Raji (cell line): ENCODE data around the gene VKORC1.

Experiments
- POLR2A ChIP-seq: IDR thresholded peaks from 2 replicates; pipeline ENCODE4 v1.6.1; 2011; ENCODE audit warnings: low read depth, low read length, control low read depth; ENCODE audit not compliant: insufficient read depth

The VKORC1 gene

GRCh38 chr16:31071861-31072260, 22.7 kb downstream of the VKORC1 start:
- no peak for TF ChIP-seq POLR2A

- TF ChIP-seq POLR2A, result no peak
Observed at GRCh38 chr16:31067342-31067741, 27.3 kb downstream of the VKORC1 start.

DNA sequence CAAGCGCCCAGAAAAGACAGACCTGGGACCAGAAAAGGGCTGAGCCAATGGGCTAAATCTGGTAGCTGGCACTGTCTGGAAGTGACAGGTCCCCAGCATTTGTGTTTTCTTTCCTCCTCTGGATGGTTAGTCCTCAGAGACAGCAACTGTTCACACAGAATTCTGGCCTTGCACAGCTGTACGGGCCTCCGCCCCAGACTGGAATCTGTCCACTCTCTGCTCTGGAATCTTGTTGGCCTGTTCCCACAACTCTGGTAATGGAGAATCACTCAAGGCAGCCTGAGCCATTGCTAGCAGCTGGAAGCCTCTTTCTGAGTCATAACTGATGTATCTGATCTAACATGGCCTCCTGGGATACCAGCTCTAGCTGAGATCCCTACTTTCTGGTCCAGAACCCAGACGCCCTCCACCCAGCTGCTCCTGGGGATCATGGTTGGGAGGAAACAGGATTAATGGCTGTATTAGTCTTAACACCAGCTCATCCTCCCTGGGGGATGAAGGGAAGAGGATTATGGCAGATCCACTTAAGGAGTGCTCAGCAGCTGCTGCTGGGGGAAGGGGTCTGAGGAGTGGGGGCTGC, 29.6 kb downstream of the VKORC1 start:
- TF ChIP-seq POLR2A, result no peak

GRCh38 chr16:31063843-31064611, 30.6 kb downstream of the VKORC1 start:
- TF ChIP-seq POLR2A, result no peak

- TF ChIP-seq POLR2A, result no peak
Observed at GRCh38 chr16:31063495-31063842, 31.1 kb downstream of the VKORC1 start.

GRCh38 chr16:31061813-31062440, 32.7 kb downstream of the VKORC1 start:
- TF ChIP-seq POLR2A, result no peak

- TF ChIP-seq POLR2A, result no peak
Observed at GRCh38 chr16:31061126-31061812, 33.3 kb downstream of the VKORC1 start.

- no peak for TF ChIP-seq POLR2A
Observed at GRCh38 chr16:31055613-31056012, 39.0 kb downstream of the VKORC1 start.

GRCh38 chr16:31052114-31052513, 42.5 kb downstream of the VKORC1 start:
- TF ChIP-seq POLR2A, result no peak

DNA sequence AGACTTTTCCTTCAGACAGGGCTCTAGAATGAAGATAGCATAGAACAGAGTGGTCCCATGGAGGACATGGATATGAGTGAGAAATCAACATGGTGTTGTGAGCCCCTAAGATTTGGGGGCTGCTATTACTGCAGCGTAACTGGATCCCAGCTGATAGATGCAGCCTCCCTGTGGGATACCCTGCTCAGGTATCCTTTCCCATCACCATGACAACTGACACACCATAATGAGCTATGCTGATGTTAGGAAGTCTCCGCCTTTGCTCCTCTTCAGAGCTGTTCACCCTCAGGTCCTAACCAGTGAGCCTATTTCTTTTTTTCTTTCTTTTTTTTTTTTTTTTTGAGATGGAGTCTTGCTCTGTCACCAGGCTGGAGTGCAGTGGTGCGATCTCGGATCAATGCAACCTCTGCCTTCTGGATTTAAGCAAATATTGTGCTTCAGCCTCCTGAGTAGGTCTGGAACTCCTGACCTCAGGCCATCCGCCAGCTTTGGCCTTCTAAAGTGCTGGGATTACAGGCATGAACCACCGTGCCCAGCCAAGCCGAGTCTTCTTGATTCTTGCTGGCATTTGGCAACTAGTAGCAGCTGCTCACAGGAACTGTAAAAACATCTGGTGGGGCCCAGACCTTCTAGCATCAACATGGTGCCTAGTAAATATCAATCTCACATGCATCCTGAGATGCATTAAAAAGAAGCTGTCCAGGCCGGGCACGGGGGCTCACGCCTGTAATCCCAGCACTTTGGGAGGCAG, 44.1 kb downstream of the VKORC1 start:
- no peak for TF ChIP-seq POLR2A

DNA sequence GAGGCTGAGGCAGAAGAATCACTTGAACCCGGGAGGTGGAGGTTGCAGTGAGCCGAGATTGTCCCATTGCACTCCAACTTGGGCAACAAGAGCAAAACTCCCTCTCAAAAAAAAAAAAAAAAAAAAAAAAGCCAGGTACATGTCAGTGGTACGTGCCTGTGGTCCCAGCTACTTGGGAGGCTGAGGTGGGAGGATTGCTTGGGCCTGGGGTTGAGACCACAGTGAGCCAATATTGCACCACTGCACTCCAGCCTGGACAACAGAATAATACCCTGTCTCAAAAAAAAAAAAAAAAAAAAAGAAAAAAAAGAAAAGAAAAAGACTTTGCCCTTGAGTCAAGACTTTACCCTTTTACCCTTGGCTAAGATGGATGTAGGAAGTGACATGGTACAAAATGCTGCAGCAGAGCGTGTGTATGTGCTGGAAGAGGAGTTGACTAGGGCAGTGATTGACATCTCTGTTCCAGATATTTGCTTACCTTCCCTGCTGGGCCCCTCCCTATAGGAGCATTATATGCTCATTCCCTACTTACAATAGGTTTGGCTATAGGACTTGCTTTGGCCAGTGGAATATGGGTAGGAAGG, 50.6 kb downstream of the VKORC1 start:
- TF ChIP-seq POLR2A, result no peak

- no peak for TF ChIP-seq POLR2A
Observed at GRCh38 chr16:31043352-31043751, 51.2 kb downstream of the VKORC1 start.

- TF ChIP-seq POLR2A, result no peak
Observed at GRCh38 chr16:31042866-31043265, 51.7 kb downstream of the VKORC1 start.
